ENCODE data around the gene DDI1. TPM values are rescaled to one million over a fixed set of nuclear protein-coding genes. Genes with fewer than 3 reads are reported as not detected.

Gene DDI1
- total RNA-seq, 1 experiment from 2014 or later, result not detected

DNA sequence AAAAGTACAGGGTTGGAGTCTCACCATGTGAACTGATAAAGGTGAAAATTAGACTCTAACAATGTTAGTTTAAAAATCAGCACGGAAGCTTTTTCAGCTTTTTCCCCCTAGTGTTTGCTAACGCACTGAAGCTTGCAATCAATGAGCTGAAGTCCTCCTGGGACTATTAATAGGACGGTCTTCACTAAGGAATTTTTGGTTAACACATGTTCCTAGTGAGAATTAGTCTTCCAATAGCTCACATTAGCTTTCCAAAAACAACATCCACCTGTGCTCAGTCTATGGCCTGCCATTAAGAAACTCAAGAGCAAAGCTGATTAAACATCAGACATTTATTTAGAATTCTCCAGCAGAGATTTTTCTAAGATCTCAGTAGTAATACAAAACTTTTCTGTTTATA is 26.7 kb upstream of the DDI1 start (continued):
- no peak for TF ChIP-seq ZFX (IDR thresholded peaks at IDR 0.05)
- no peak for TF ChIP-seq SIN3A (IDR thresholded peaks at IDR 0.05; ENCODE audit: low read depth)
- TF ChIP-seq ELF1 (IDR thresholded peaks at IDR 0.05; ENCODE audit: borderline replicate concordance, low read depth), result no peak
- TF ChIP-seq RAD21 (IDR thresholded peaks at IDR 0.05; ENCODE audit: low read depth), result no peak
- no peak for TF ChIP-seq JUND (IDR thresholded peaks at IDR 0.05)
- no peak for TF ChIP-seq SP1 (IDR thresholded peaks at IDR 0.05; ENCODE audit: low read depth)
- TF ChIP-seq YY1 (IDR thresholded peaks at IDR 0.05; ENCODE audit: extremely low read depth, insufficient replicate concordance, low read depth, low read length), result no peak

DNA sequence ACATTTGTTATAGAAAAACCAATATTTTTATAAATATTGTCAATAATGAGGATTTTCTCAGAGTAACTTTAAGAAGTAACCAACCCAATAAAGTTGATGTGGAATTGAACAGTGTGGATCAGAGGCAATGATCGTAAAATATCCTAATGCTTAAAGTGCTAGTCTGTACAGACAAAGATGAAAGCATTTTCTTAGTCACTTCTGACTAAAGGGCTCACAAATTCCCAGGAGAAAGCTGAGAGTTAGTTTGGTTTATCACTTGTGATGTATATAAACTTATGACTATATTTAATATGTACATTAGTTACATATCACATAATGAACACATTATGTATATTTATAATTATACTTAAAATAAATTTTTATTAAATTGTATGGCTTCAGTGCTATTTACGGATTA is 25.4 kb upstream of the DDI1 start:
- intact Hi-C loops (cut with micrococcal nuclease), result no loop called here
- ATAC-seq, result no peak
- Histone ChIP-seq H3K27ac (ENCODE audit: low read depth, low read length) (no peak overlapping the region), H3K79me2 (ENCODE audit: insufficient read depth, low read length) (no peaks in the 10 kb centered on the region), H3K9ac (ENCODE audit: low read length) (no peak overlapping the region), H3K9me2 (ENCODE audit: insufficient read depth) (no peaks in the 10 kb centered on the region), H2AFZ (ENCODE audit: low read depth, low read length, poor library complexity, severe bottlenecking) (no peak overlapping the region), H3K9me3 (ENCODE audit: control insufficient read depth in 1 of 2, insufficient read depth in 1 of 2, low read depth in 1 of 2, low read length in 2 of 2) (no peaks in the 10 kb centered on the region), H3K4me2 (ENCODE audit: low read length) (no peak overlapping the region), H3K4me1 (ENCODE audit: control insufficient read depth in 1 of 2, insufficient read depth in 2 of 2, low read length in 2 of 2) (no peaks in the 10 kb centered on the region), H3K36me3 (ENCODE audit: control insufficient read depth in 1 of 2, insufficient read depth in 2 of 2, low read length in 2 of 2) (no peaks in the 10 kb centered on the region), H3K4me3 (replicated peaks in 1 of 2; ENCODE audit: low read depth in 1 of 2, low read length in 2 of 2) (no peak overlapping the region), H3K27me3 (ENCODE audit: insufficient read depth, low read length) (no peaks in the 10 kb centered on the region), H4K20me1 (ENCODE audit: insufficient read depth) (no peaks in the 10 kb centered on the region)
- POLR2A ChIA-PET, result no interaction called here
- CTCF ChIA-PET, result no interaction called here
- BruUV-seq (replicated peaks), result no TSS peak
- DNase-seq (ENCODE audit: low read depth, low spot score), result no peak
- RAD21 ChIA-PET (ENCODE audit: low non-redundant PET in 1 of 2, low total read pairs in 2 of 2, uncharacterized antibody in 2 of 2, unreplicated experiment in 2 of 2), result no interaction called here
- TF ChIP-seq CEBPB (IDR thresholded peaks at IDR 0.05; ENCODE audit: low read depth), result no peak
- TF ChIP-seq, protein P1, sequence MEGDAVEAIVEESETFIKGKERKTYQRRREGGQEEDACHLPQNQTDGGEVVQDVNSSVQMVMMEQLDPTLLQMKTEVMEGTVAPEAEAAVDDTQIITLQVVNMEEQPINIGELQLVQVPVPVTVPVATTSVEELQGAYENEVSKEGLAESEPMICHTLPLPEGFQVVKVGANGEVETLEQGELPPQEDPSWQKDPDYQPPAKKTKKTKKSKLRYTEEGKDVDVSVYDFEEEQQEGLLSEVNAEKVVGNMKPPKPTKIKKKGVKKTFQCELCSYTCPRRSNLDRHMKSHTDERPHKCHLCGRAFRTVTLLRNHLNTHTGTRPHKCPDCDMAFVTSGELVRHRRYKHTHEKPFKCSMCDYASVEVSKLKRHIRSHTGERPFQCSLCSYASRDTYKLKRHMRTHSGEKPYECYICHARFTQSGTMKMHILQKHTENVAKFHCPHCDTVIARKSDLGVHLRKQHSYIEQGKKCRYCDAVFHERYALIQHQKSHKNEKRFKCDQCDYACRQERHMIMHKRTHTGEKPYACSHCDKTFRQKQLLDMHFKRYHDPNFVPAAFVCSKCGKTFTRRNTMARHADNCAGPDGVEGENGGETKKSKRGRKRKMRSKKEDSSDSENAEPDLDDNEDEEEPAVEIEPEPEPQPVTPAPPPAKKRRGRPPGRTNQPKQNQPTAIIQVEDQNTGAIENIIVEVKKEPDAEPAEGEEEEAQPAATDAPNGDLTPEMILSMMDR (IDR thresholded peaks at IDR 0.05 in 2 of 3, conservative IDR thresholded peaks at IDR 0.05 in 1 of 3; ENCODE audit: borderline replicate concordance in 1 of 3, insufficient read depth in 1 of 3, low read depth in 2 of 3, low read length in 2 of 3), result no peak
- TF ChIP-seq SP1 (IDR thresholded peaks at IDR 0.05; ENCODE audit: low read depth), result no peak
- no peak for TF ChIP-seq TCF7L2 (IDR thresholded peaks at IDR 0.05; ENCODE audit: borderline replicate concordance, extremely low read depth, insufficient read depth, insufficient read length)
- no peak for TF ChIP-seq SRF (IDR thresholded peaks at IDR 0.05; ENCODE audit: low read depth)
- no peak for TF ChIP-seq POLR2A (IDR thresholded peaks at IDR 0.05; ENCODE audit: borderline replicate concordance, extremely low read depth, insufficient read depth, insufficient read length)
- TF ChIP-seq EZH2 (IDR thresholded peaks at IDR 0.05), result no peak
- TF ChIP-seq CBX3 (IDR thresholded peaks at IDR 0.05; ENCODE audit: low read depth), result no peak
- TF ChIP-seq YY1 (IDR thresholded peaks at IDR 0.05; ENCODE audit: extremely low read depth, insufficient replicate concordance, low read depth, low read length), result no peak
- TF ChIP-seq, protein P2, sequence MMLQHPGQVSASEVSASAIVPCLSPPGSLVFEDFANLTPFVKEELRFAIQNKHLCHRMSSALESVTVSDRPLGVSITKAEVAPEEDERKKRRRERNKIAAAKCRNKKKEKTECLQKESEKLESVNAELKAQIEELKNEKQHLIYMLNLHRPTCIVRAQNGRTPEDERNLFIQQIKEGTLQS (IDR thresholded peaks at IDR 0.05), result no peak
- no peak for TF ChIP-seq EGR1 (IDR thresholded peaks at IDR 0.05; ENCODE audit: low read depth)
- TF ChIP-seq, protein P3, sequence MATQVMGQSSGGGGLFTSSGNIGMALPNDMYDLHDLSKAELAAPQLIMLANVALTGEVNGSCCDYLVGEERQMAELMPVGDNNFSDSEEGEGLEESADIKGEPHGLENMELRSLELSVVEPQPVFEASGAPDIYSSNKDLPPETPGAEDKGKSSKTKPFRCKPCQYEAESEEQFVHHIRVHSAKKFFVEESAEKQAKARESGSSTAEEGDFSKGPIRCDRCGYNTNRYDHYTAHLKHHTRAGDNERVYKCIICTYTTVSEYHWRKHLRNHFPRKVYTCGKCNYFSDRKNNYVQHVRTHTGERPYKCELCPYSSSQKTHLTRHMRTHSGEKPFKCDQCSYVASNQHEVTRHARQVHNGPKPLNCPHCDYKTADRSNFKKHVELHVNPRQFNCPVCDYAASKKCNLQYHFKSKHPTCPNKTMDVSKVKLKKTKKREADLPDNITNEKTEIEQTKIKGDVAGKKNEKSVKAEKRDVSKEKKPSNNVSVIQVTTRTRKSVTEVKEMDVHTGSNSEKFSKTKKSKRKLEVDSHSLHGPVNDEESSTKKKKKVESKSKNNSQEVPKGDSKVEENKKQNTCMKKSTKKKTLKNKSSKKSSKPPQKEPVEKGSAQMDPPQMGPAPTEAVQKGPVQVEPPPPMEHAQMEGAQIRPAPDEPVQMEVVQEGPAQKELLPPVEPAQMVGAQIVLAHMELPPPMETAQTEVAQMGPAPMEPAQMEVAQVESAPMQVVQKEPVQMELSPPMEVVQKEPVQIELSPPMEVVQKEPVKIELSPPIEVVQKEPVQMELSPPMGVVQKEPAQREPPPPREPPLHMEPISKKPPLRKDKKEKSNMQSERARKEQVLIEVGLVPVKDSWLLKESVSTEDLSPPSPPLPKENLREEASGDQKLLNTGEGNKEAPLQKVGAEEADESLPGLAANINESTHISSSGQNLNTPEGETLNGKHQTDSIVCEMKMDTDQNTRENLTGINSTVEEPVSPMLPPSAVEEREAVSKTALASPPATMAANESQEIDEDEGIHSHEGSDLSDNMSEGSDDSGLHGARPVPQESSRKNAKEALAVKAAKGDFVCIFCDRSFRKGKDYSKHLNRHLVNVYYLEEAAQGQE (IDR thresholded peaks at IDR 0.05; ENCODE audit: low read depth), result no peak
- TF ChIP-seq ZNF274 (IDR thresholded peaks at IDR 0.05; ENCODE audit: low read depth, low read length), result no peak
- TF ChIP-seq RAD21 (IDR thresholded peaks at IDR 0.05; ENCODE audit: low read depth), result no peak
- TF ChIP-seq FOSL1 (IDR thresholded peaks at IDR 0.05; ENCODE audit: low read depth), result no peak
- TF ChIP-seq, protein P4, sequence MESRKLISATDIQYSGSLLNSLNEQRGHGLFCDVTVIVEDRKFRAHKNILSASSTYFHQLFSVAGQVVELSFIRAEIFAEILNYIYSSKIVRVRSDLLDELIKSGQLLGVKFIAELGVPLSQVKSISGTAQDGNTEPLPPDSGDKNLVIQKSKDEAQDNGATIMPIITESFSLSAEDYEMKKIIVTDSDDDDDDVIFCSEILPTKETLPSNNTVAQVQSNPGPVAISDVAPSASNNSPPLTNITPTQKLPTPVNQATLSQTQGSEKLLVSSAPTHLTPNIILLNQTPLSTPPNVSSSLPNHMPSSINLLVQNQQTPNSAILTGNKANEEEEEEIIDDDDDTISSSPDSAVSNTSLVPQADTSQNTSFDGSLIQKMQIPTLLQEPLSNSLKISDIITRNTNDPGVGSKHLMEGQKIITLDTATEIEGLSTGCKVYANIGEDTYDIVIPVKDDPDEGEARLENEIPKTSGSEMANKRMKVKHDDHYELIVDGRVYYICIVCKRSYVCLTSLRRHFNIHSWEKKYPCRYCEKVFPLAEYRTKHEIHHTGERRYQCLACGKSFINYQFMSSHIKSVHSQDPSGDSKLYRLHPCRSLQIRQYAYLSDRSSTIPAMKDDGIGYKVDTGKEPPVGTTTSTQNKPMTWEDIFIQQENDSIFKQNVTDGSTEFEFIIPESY (IDR thresholded peaks at IDR 0.05; ENCODE audit: extremely low read depth, insufficient replicate concordance, low read length), result no peak
- no peak for TF ChIP-seq ELF1 (IDR thresholded peaks at IDR 0.05; ENCODE audit: borderline replicate concordance, low read depth)

Data from HCT116 (cell line).